ENCODE results near the gene ORAI1.
"Not testable (repeated sequence)": the region's sequence is repeated elsewhere in the genome, so short reads cannot be mapped to it uniquely, and the experiment has no call there.

ORAI1 gene

GRCh38 chr12:121608301-121608700 lies 18.0 kb upstream of the ORAI1 start:
- DNase-seq: no peak

GRCh38 chr12:121610239-121611149 lies 15.8 kb upstream of the ORAI1 start:
- no peak for DNase-seq

- peak; percentile 23 for DNase-seq
Measured at GRCh38 chr12:121611306-121611705, 15.0 kb upstream of the ORAI1 start.

- DNase-seq: no peak
Measured at GRCh38 chr12:121613462-121613861, 12.9 kb upstream of the ORAI1 start.

GRCh38 chr12:121614872-121615467 lies 11.4 kb upstream of the ORAI1 start:
- no peak for DNase-seq

GRCh38 chr12:121618659-121619233 lies 7.6 kb upstream of the ORAI1 start:
- DNase-seq: no peak

- DNase-seq: no peak
Measured at GRCh38 chr12:121620333-121620891, 5.9 kb upstream of the ORAI1 start.

GRCh38 chr12:121626853-121627640 lies 717 bp downstream of the ORAI1 start:
- DNase-seq: peak; percentile 88

- DNase-seq: peak; percentile 20
Measured at GRCh38 chr12:121628037-121628436, 1.7 kb downstream of the ORAI1 start.

- DNase-seq: no peak
Measured at GRCh38 chr12:121628536-121628935, 2.2 kb downstream of the ORAI1 start.

- DNase-seq: no peak
Measured at GRCh38 chr12:121630791-121631355, 4.5 kb downstream of the ORAI1 start.

- no peak for DNase-seq
Measured at GRCh38 chr12:121632069-121632970, 6.0 kb downstream of the ORAI1 start.

GRCh38 chr12:121633833-121634196 lies 7.5 kb downstream of the ORAI1 start:
- DNase-seq: not testable (repeated sequence)

GRCh38 chr12:121634836-121635235 lies 8.5 kb downstream of the ORAI1 start:
- no peak for DNase-seq

- peak; percentile 33 for DNase-seq
Measured at GRCh38 chr12:121637231-121637914, 11.0 kb downstream of the ORAI1 start.

GRCh38 chr12:121638298-121639202 lies 12.2 kb downstream of the ORAI1 start:
- DNase-seq: no peak

- no peak for DNase-seq
Measured at GRCh38 chr12:121641343-121641630, 15.0 kb downstream of the ORAI1 start.

GRCh38 chr12:121648458-121649028 lies 22.2 kb downstream of the ORAI1 start:
- no peak for DNase-seq

- no peak for DNase-seq
Measured at GRCh38 chr12:121649322-121649721, 23.0 kb downstream of the ORAI1 start.
